ENCODE data around the gene APOL1. TPM values are rescaled to one million over a fixed set of nuclear protein-coding genes. Genes with fewer than 3 reads are reported as not detected.
A peak's percentile ranks its signal among the peaks of the same experiment; 100 is the strongest.

APOL1 gene
- total RNA-seq, 6 donors from 2014 or later = 31.9 to 90.5 (median 52.0) TPM

DNA sequence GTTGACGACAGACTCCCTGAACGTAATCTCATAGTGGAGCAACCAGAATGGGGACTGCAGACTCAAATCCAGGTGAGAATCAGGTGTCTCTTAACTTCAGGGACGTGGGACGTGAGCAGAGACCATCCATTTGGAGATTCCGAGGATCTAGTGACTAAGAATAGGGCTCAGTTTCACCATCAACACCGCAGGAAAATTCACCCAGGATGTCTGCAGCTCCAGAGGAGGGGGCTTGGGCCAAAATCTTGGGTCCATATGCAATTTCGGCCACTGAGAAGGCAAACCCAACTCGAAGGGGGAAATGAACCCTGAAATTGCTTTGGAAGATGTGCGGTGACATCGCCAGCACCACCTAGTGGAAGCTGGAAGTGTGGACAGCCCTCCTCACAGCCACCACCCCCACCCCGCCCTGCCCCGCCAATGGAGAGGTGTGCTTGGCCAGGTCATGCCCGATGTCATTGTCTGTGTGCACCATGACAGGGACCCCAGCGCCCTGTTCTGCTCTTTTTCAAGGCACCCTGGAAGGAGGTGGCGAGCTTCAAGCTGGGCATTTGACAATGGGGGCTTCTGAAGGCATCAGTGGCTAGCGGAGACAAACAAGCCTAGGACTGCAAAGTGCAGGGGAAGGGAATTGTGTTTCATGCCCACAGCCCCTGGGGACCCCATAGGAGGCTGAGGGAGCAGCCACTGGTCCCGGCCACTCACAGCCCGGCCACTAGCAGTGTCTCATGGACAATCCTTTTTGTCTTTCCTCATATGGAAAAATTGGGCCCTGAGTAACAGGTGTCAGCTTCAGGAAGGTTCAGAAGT lies 24.8 kb downstream of the APOL1 start:
- Histone ChIP-seq H3K4me3 (no peak overlapping the region), H3K9me3 (no peaks in the 10 kb centered on the region), H3K27ac (peak overlapping the region in 3 of 4 donors; percentile 1 to 17 (median 17)), H3K36me3 (peaks cover 19 to 39% (median 22%) of the 10 kb centered on the region in 4 donors), H3K27me3 (no peaks in the 10 kb centered on the region), H3K4me1 (peaks cover 6 to 16% (median 14%) of the 10 kb centered on the region in 4 donors)
- ATAC-seq (ENCODE audit: low FRiP score in 2 of 2) (peak; percentile 84 to 86), DNase-seq (peak; percentile 54 to 56)
- TF ChIP-seq EP300 (IDR thresholded peaks at IDR 0.05) = no peak
- TF ChIP-seq POLR2A (IDR thresholded peaks at IDR 0.05) = no peak
- TF ChIP-seq POLR2AphosphoS5 (IDR thresholded peaks at IDR 0.05) = peak in 1 of 2 donors; percentile 43
- TF ChIP-seq, protein P1, sequence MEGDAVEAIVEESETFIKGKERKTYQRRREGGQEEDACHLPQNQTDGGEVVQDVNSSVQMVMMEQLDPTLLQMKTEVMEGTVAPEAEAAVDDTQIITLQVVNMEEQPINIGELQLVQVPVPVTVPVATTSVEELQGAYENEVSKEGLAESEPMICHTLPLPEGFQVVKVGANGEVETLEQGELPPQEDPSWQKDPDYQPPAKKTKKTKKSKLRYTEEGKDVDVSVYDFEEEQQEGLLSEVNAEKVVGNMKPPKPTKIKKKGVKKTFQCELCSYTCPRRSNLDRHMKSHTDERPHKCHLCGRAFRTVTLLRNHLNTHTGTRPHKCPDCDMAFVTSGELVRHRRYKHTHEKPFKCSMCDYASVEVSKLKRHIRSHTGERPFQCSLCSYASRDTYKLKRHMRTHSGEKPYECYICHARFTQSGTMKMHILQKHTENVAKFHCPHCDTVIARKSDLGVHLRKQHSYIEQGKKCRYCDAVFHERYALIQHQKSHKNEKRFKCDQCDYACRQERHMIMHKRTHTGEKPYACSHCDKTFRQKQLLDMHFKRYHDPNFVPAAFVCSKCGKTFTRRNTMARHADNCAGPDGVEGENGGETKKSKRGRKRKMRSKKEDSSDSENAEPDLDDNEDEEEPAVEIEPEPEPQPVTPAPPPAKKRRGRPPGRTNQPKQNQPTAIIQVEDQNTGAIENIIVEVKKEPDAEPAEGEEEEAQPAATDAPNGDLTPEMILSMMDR (IDR thresholded peaks at IDR 0.05) = peak; percentile 69 to 85 (median 75)
- 29 to 54% methylated on average over 11 to 17 of the region's 18 CpGs for WGBS, 2 donors

DNA sequence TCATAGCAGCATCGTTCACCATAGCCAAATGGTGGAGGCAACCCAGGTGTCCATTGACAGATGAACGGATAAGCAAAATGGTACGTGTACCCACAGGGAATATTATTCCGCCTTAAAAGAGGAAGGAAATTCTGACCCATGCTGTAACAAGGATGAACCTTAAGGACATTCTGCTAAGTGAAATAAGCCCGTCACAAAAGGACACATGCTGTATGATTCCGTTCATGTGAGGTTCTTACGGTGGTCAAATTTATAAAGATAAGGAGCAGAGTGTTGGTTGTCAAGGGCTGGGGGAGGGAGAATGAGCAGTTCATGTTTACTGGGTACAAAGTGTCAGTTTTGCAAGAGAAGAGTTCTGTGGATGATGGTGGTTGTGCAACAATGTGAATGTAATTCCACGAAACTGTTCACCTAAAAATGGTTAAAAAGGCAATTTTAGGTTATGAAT lies 26.3 kb downstream of the APOL1 start:
- H3K4me1 ChIP-seq = peaks cover 6 to 16% (median 14%) of the 10 kb centered on the region in 4 donors
- 60 to 65% methylated on average over 8 of the region's 8 CpGs for WGBS, 2 donors
- no peak overlapping the region for H3K4me3 ChIP-seq
- DNase-seq (no peak), ATAC-seq (ENCODE audit: low FRiP score in 2 of 2) (no peak)
- peak overlapping the region in 1 of 4 donors; percentile 24 for H3K27ac ChIP-seq
- no peak for TF ChIP-seq EP300 (IDR thresholded peaks at IDR 0.05)
- TF ChIP-seq POLR2AphosphoS5 (IDR thresholded peaks at IDR 0.05) = peak in 1 of 2 donors; percentile 30
- TF ChIP-seq POLR2A (IDR thresholded peaks at IDR 0.05) = no peak
- TF ChIP-seq, protein P1 (IDR thresholded peaks at IDR 0.05) = no peak
- H3K9me3 ChIP-seq = no peaks in the 10 kb centered on the region
- H3K36me3 ChIP-seq = peaks cover 33 to 54% (median 37%) of the 10 kb centered on the region in 4 donors
- H3K27me3 ChIP-seq = no peaks in the 10 kb centered on the region

GRCh38 chr22:36280379-36280778 lies 27.4 kb downstream of the APOL1 start:
- WGBS, 2 donors = 70 to 73% methylated on average over 8 of the region's 8 CpGs
- no peaks in the 10 kb centered on the region for H3K27me3 ChIP-seq
- no peak overlapping the region for H3K4me3 ChIP-seq
- ATAC-seq (ENCODE audit: low FRiP score in 2 of 2) = no peak
- H3K4me1 ChIP-seq = peaks cover 6 to 16% (median 14%) of the 10 kb centered on the region in 4 donors
- H3K27ac ChIP-seq = no peak overlapping the region
- DNase-seq = no peak
- TF ChIP-seq EP300 (IDR thresholded peaks at IDR 0.05) = no peak
- TF ChIP-seq POLR2A (IDR thresholded peaks at IDR 0.05) = no peak
- TF ChIP-seq POLR2AphosphoS5 (IDR thresholded peaks at IDR 0.05) = no peak
- TF ChIP-seq, protein P1 (IDR thresholded peaks at IDR 0.05) = no peak
- no peaks in the 10 kb centered on the region for H3K9me3 ChIP-seq
- H3K36me3 ChIP-seq = peaks cover 44 to 66% (median 49%) of the 10 kb centered on the region in 4 donors

DNA sequence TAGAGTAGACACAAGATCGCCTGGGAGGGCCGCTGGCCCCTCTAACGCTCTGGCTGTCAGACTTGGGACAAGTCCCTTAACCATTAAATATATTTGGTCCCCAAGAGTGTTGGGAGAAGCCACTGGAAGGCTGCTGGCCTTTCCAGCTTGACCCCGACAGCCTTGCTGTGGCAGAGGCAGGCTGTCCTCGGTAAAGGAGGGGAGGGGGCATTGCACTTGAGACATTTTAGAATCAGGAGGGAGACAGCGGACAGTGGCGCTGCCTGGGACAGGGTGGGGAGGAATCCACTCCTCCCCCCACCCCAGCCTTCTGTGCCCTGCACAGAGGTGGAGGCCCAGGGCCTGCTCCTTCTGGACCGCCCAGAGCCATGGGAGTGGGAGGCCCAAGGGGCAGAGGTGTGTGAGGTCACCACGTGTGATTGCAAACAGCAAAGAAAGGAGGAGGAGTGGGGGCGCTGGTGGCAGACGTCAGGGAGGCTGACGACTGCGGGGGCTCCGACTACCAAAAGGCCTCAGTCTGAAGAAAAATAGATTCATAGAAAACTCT lies 28.9 kb downstream of the APOL1 start:
- no peaks in the 10 kb centered on the region for H3K9me3 ChIP-seq
- ATAC-seq (ENCODE audit: low FRiP score in 2 of 2) (no peak), DNase-seq (peak in 1 of 2 donors; percentile 41)
- H3K27me3 ChIP-seq = no peaks in the 10 kb centered on the region
- peaks cover 59 to 80% (median 63%) of the 10 kb centered on the region in 4 donors for H3K36me3 ChIP-seq
- 84 to 88% methylated on average over 10 to 14 of the region's 14 CpGs for WGBS, 2 donors
- peaks cover 6 to 16% (median 14%) of the 10 kb centered on the region in 4 donors for H3K4me1 ChIP-seq
- H3K4me3 ChIP-seq = no peak overlapping the region
- TF ChIP-seq, protein P1 (IDR thresholded peaks at IDR 0.05) = no peak
- no peak for TF ChIP-seq EP300 (IDR thresholded peaks at IDR 0.05)
- no peak for TF ChIP-seq POLR2AphosphoS5 (IDR thresholded peaks at IDR 0.05)
- no peak for TF ChIP-seq POLR2A (IDR thresholded peaks at IDR 0.05)
- no peak overlapping the region for H3K27ac ChIP-seq

Measured in upper lobe of left lung (tissue), 6 donors.